Omental fat pad (tissue), 4 donors: ENCODE measurements around the gene HIPK4. TPM values are rescaled to one million over a fixed set of nuclear protein-coding genes. Genes with fewer than 3 reads are reported as not detected.

ENCODE experiments used
- ATAC-seq: fragments of 150-250 bp; one replicate; pipeline ENCODE4 v1.9.1; 2016; ENCODE audit warnings: mild to moderate bottlenecking, moderate library complexity; ENCODE audit not compliant: low FRiP score
- DNase-seq: peaks from one replicate; pipeline ENCODE4 v3.0.0-alpha.2; 2019; ENCODE audit warnings: low spot score
- CTCF ChIP-seq, 3 donors: fragments of 450-650 bp; IDR thresholded peaks; one replicate each; pipeline ENCODE4 v1.5.1; 2016 to 2017; ENCODE audit warnings: antibody characterized with exemption in 3 of 3, mild to moderate bottlenecking in 3 of 3, moderate library complexity in 2 of 3
- total RNA-seq, 4 donors: library from RNA; depleted of rRNA; stranded (reverse); fragments of >200 nt; gene quantifications; one replicate each; pipeline ENCODE4 v1.1.0, GENCODE V29; 2016

The HIPK4 gene
- total RNA-seq, 4 donors from 2014 or later: 0.24 to 2.2 TPM; not detected in 2

- TF ChIP-seq CTCF (IDR thresholded peaks at IDR 0.05): no peak
These were observed 35.7 kb upstream of the HIPK4 start, which contains the start of gene SERTAD1 for GRCh38 chr19:40425450-40426287. SERTAD1 (minus strand) TSS chr19:40425992; CDS start chr19:40423546, 2,446 bp downstream.

GRCh38 chr19:40424637-40425449 is 34.9 kb upstream of the HIPK4 start:
- no peak for DNase-seq
- ATAC-seq: no peak
- TF ChIP-seq CTCF (IDR thresholded peaks at IDR 0.05): no peak

More at GRCh38 chr19:40425450-40426287, 35.7 kb upstream of the HIPK4 start, which contains the start of gene SERTAD1:
- ATAC-seq: peak; percentile 93
- peak; percentile 99 for DNase-seq

- no peak for TF ChIP-seq CTCF (IDR thresholded peaks at IDR 0.05)
- ATAC-seq: no peak
- no peak for DNase-seq
These were observed 34.0 kb upstream of the HIPK4 start for GRCh38 chr19:40423938-40424337.

GRCh38 chr19:40422748-40423566 is 33.0 kb upstream of the HIPK4 start:
- DNase-seq (no peak), ATAC-seq (no peak)
- TF ChIP-seq CTCF (IDR thresholded peaks at IDR 0.05): no peak

GRCh38 chr19:40421993-40422747 is 32.2 kb upstream of the HIPK4 start:
- ATAC-seq (no peak), DNase-seq (no peak)
- no peak for TF ChIP-seq CTCF (IDR thresholded peaks at IDR 0.05)
